CD8-positive, alpha-beta memory T cell (primary cell): ENCODE measurements around the gene SCLY. TPM values are rescaled to one million over a fixed set of nuclear protein-coding genes. Genes with fewer than 3 reads are reported as not detected.

Source experiments
- CTCF ChIA-PET: fragments of 350-600 bp; sonication (Branson Sonifier 250); formaldehyde crosslinking; loops from one replicate; lab custom pipeline; 2021; ENCODE audit warnings: antibody characterized with exemption; lab: Charles Lee
- POLR2A ChIA-PET: fragments of 350-600 bp; sonication (Branson Sonifier 250); formaldehyde crosslinking; loops from one replicate; lab custom pipeline; 2021; ENCODE audit warnings: antibody characterized with exemption; lab: Charles Lee
- DNase-seq, 5 donors: peaks; one replicate each; pipeline versions ENCODE4 v3.0.0 to v3.0.0-alpha.2; 2020 to 2022; ENCODE audit warnings: mixed read lengths in 1 of 5
- H3K27ac ChIP-seq: one replicate; pipeline ENCODE4 v1.7.0; 2013; ENCODE audit warnings: low read depth, mild to moderate bottlenecking, low read length, moderate library complexity
- H3K27me3 ChIP-seq: 2 replicates; pipeline ENCODE4 v1.7.0; 2013; ENCODE audit warnings: low read length, mild to moderate bottlenecking; ENCODE audit not compliant: insufficient read depth, poor library complexity, severe bottlenecking
- H3K36me3 ChIP-seq: 2 replicates; pipeline ENCODE4 v1.7.0; 2013; ENCODE audit warnings: mild to moderate bottlenecking, low read length, moderate library complexity; ENCODE audit not compliant: insufficient read depth
- H3K4me1 ChIP-seq: 2 replicates; pipeline ENCODE4 v1.7.0; 2013; ENCODE audit warnings: mild to moderate bottlenecking, low read length, moderate library complexity; ENCODE audit not compliant: insufficient read depth
- H3K4me3 ChIP-seq: 2 replicates; pipeline ENCODE4 v1.7.0; 2013; ENCODE audit warnings: mild to moderate bottlenecking, low read length
- H3K9me3 ChIP-seq: 2 replicates; pipeline ENCODE4 v1.7.0; 2013; ENCODE audit warnings: mild to moderate bottlenecking, low read length
- H3K27ac Mint-ChIP-seq, 8 donors: one replicate each; pipeline ENCODE4 v1.8.0; 2020 to 2021; ENCODE audit warnings: mixed read lengths in 8 of 8, mild to moderate bottlenecking in 6 of 8, inconsistent platforms in 3 of 8, moderate library complexity in 3 of 8
- H3K27me3 Mint-ChIP-seq, 2 donors: one replicate each; pipeline ENCODE4 v1.8.0; 2020 to 2021; ENCODE audit warnings: mixed read lengths in 2 of 2, mild to moderate bottlenecking in 1 of 2, moderate library complexity in 1 of 2
- H3K36me3 Mint-ChIP-seq, 3 donors: one replicate each; pipeline ENCODE4 v1.8.0; 2020 to 2021; ENCODE audit warnings: mixed read lengths in 3 of 3, inconsistent platforms in 1 of 3, mild to moderate bottlenecking in 1 of 3
- H3K4me1 Mint-ChIP-seq, 3 donors: one replicate each; pipeline ENCODE4 v1.8.0; 2020 to 2021; ENCODE audit warnings: mixed read lengths in 3 of 3, inconsistent platforms in 1 of 3, mild to moderate bottlenecking in 1 of 3
- H3K4me3 Mint-ChIP-seq, 7 donors: one replicate each; pipeline ENCODE4 v1.8.0; 2020 to 2021; ENCODE audit warnings: mixed read lengths in 7 of 7, mild to moderate bottlenecking in 6 of 7, moderate library complexity in 4 of 7, inconsistent platforms in 2 of 7
- H3K9me3 Mint-ChIP-seq, 5 donors: one replicate each; pipeline ENCODE4 v1.8.0; 2020 to 2022; ENCODE audit warnings: mixed read lengths in 5 of 5, mild to moderate bottlenecking in 3 of 5, moderate library complexity in 2 of 5, inconsistent platforms in 1 of 5
- polyA plus RNA-seq: library from polyadenylated mRNA; unstranded; fragments of 300-500 nt; fragmentation: Illumina TruSeq; gene quantifications from one replicate; pipeline ENCODE4 v1.2.3, GENCODE V29; 2021
- total RNA-seq, 2 experiments: library from RNA; stranded (reverse); gene quantifications; one replicate each; pipeline ENCODE4 v1.2.3, GENCODE V29; 2021

The SCLY gene
- 10 to 100 TPM; 64.8 to 70.5 TPM for total RNA-seq
- polyA plus RNA-seq: 16.1 TPM

GRCh38 chr2:238060542-238061314, at the start of gene SCLY:
TSS of gene SCLY (plus strand) at chr2:238061001. CDS start at chr2:238061055, 54 bp downstream.
- Mint-ChIP-seq H3K4me1 (peaks cover 28 to 63% (median 45%) of the 10 kb centered on the region in 3 donors), H3K27ac (peak within 1 kb of the TSS; percentile 70 to 98 (median 92)), H3K27me3 (peaks cover 10 to 16% of the 10 kb centered on the region in 2 donors), H3K36me3 (peaks cover 0 to 20% (median 5%) of the 10 kb centered on the region in 3 donors), H3K4me3 (peak within 1 kb of the TSS; percentile 80 to 97 (median 92)), H3K9me3 (peaks cover 0 to 2% (median 0%) of the 10 kb centered on the region in 5 donors)
- H3K9me3 ChIP-seq: no peaks in the 10 kb centered on the region
- POLR2A ChIA-PET: interaction anchor here (0.7 kb wide), 1 partner anchor 8 kb away, joined by 4 read pairs; no protein-coding TSS in a partner anchor
- peak within 1 kb of the TSS; percentile 86 for H3K27ac ChIP-seq
- peak within 1 kb of the TSS; percentile 92 for H3K4me3 ChIP-seq
- CTCF ChIA-PET: no interaction called here
- DNase-seq: peak; percentile 94 to 98 (median 97)
- no peaks in the 10 kb centered on the region for H3K27me3 ChIP-seq
- peaks cover 21% of the 10 kb centered on the region for H3K4me1 ChIP-seq
- H3K36me3 ChIP-seq: peaks cover 3% of the 10 kb centered on the region

GRCh38 chr2:238013806-238014205, 47.0 kb upstream of the SCLY start:
- H3K9me3 Mint-ChIP-seq: no peaks in the 10 kb centered on the region
- no peak overlapping the region for H3K27ac ChIP-seq
- CTCF ChIA-PET: interaction anchor here (0.6 kb wide), 1 partner anchor 192 kb away, joined by 3 read pairs; no protein-coding TSS in a partner anchor
- H3K4me1 ChIP-seq: peaks cover 7% of the 10 kb centered on the region
- peak overlapping the region in 1 of 8 donors; percentile 60 for H3K27ac Mint-ChIP-seq
- DNase-seq: no peak
- no peak overlapping the region for H3K4me3 ChIP-seq
- H3K36me3 ChIP-seq: peaks cover 4% of the 10 kb centered on the region
- H3K4me3 Mint-ChIP-seq: no peak overlapping the region
- H3K36me3 Mint-ChIP-seq: peaks cover 13 to 46% (median 23%) of the 10 kb centered on the region in 3 donors
- peaks cover 0 to 2% of the 10 kb centered on the region in 2 donors for H3K27me3 Mint-ChIP-seq
- no peaks in the 10 kb centered on the region for H3K27me3 ChIP-seq
- H3K9me3 ChIP-seq: no peaks in the 10 kb centered on the region
- POLR2A ChIA-PET: no interaction called here
- peaks cover 15 to 20% (median 18%) of the 10 kb centered on the region in 3 donors for H3K4me1 Mint-ChIP-seq

- Mint-ChIP-seq H3K27ac (no peak overlapping the region), H3K4me3 (no peak overlapping the region), H3K27me3 (peaks cover 0 to 2% of the 10 kb centered on the region in 2 donors), H3K4me1 (peaks cover 2 to 11% (median 4%) of the 10 kb centered on the region in 3 donors), H3K9me3 (no peaks in the 10 kb centered on the region), H3K36me3 (peaks cover 10 to 51% (median 29%) of the 10 kb centered on the region in 3 donors)
- Histone ChIP-seq H3K27ac (no peak overlapping the region), H3K4me1 (no peaks in the 10 kb centered on the region), H3K9me3 (no peaks in the 10 kb centered on the region), H3K36me3 (peaks cover 4% of the 10 kb centered on the region), H3K4me3 (no peak overlapping the region), H3K27me3 (no peaks in the 10 kb centered on the region)
- CTCF ChIA-PET: interaction anchor here (0.7 kb wide), 1 partner anchor 190 kb away, joined by 3 read pairs; no protein-coding TSS in a partner anchor
- no peak for DNase-seq
- POLR2A ChIA-PET: no interaction called here
Measured at GRCh38 chr2:238015705-238016104, 45.1 kb upstream of the SCLY start.

- CTCF ChIA-PET: no interaction called here
- Mint-ChIP-seq H3K4me3 (no peak overlapping the region), H3K9me3 (no peaks in the 10 kb centered on the region), H3K27ac (no peak overlapping the region), H3K36me3 (peaks cover 5 to 54% (median 27%) of the 10 kb centered on the region in 3 donors), H3K4me1 (peaks cover 0 to 6% (median 0%) of the 10 kb centered on the region in 3 donors), H3K27me3 (no peaks in the 10 kb centered on the region)
- POLR2A ChIA-PET: no interaction called here
- H3K4me1 ChIP-seq: no peaks in the 10 kb centered on the region
- H3K27ac ChIP-seq: no peak overlapping the region
- H3K9me3 ChIP-seq: no peaks in the 10 kb centered on the region
- no peak for DNase-seq
- H3K36me3 ChIP-seq: peaks cover 8% of the 10 kb centered on the region
- H3K27me3 ChIP-seq: no peaks in the 10 kb centered on the region
- H3K4me3 ChIP-seq: no peak overlapping the region
Measured at GRCh38 chr2:238016526-238016925, 44.3 kb upstream of the SCLY start.

GRCh38 chr2:238019962-238020361, 40.8 kb upstream of the SCLY start:
- peak overlapping the region in 1 of 8 donors; percentile 58 for H3K27ac Mint-ChIP-seq
- Histone ChIP-seq H3K27ac (no peak overlapping the region), H3K27me3 (no peaks in the 10 kb centered on the region), H3K4me3 (no peak overlapping the region), H3K9me3 (no peaks in the 10 kb centered on the region), H3K36me3 (peaks cover 8% of the 10 kb centered on the region), H3K4me1 (no peaks in the 10 kb centered on the region)
- H3K9me3 Mint-ChIP-seq: no peaks in the 10 kb centered on the region
- peaks cover 0 to 12% (median 0%) of the 10 kb centered on the region in 3 donors for H3K4me1 Mint-ChIP-seq
- ChIA-PET POLR2A (no interaction called here), CTCF (interaction anchor here (1.8 kb wide), 1 partner anchor 9 kb away, joined by 6 read pairs; no protein-coding TSS in a partner anchor)
- no peak overlapping the region for H3K4me3 Mint-ChIP-seq
- peaks cover 0 to 51% (median 27%) of the 10 kb centered on the region in 3 donors for H3K36me3 Mint-ChIP-seq
- no peak for DNase-seq
- no peaks in the 10 kb centered on the region for H3K27me3 Mint-ChIP-seq

GRCh38 chr2:238020816-238021215, 40.0 kb upstream of the SCLY start:
- Histone ChIP-seq H3K27me3 (no peaks in the 10 kb centered on the region), H3K4me1 (no peaks in the 10 kb centered on the region), H3K27ac (no peak overlapping the region), H3K4me3 (no peak overlapping the region), H3K36me3 (peaks cover 7% of the 10 kb centered on the region), H3K9me3 (no peaks in the 10 kb centered on the region)
- no peak for DNase-seq
- H3K27me3 Mint-ChIP-seq: no peaks in the 10 kb centered on the region
- H3K4me1 Mint-ChIP-seq: peaks cover 0 to 13% (median 3%) of the 10 kb centered on the region in 3 donors
- H3K27ac Mint-ChIP-seq: no peak overlapping the region
- POLR2A ChIA-PET: no interaction called here
- no peaks in the 10 kb centered on the region for H3K9me3 Mint-ChIP-seq
- CTCF ChIA-PET: no interaction called here
- no peak overlapping the region for H3K4me3 Mint-ChIP-seq
- H3K36me3 Mint-ChIP-seq: peaks cover 0 to 58% (median 29%) of the 10 kb centered on the region in 3 donors

- peaks cover 0 to 13% (median 3%) of the 10 kb centered on the region in 3 donors for H3K4me1 Mint-ChIP-seq
- ChIA-PET POLR2A (no interaction called here), CTCF (no interaction called here)
- no peak overlapping the region for H3K27ac ChIP-seq
- H3K36me3 ChIP-seq: peaks cover 4% of the 10 kb centered on the region
- no peaks in the 10 kb centered on the region for H3K9me3 Mint-ChIP-seq
- no peak overlapping the region for H3K4me3 Mint-ChIP-seq
- no peaks in the 10 kb centered on the region for H3K9me3 ChIP-seq
- no peaks in the 10 kb centered on the region for H3K27me3 ChIP-seq
- H3K4me1 ChIP-seq: no peaks in the 10 kb centered on the region
- DNase-seq: no peak
- H3K27ac Mint-ChIP-seq: peak overlapping the region in 1 of 8 donors; percentile 3
- no peak overlapping the region for H3K4me3 ChIP-seq
- H3K36me3 Mint-ChIP-seq: peaks cover 0 to 62% (median 29%) of the 10 kb centered on the region in 3 donors
- no peaks in the 10 kb centered on the region for H3K27me3 Mint-ChIP-seq
Measured at GRCh38 chr2:238021327-238021726, 39.5 kb upstream of the SCLY start.

GRCh38 chr2:238022594-238023157, 38.1 kb upstream of the SCLY start:
- Mint-ChIP-seq H3K4me1 (peaks cover 0 to 13% (median 3%) of the 10 kb centered on the region in 3 donors), H3K4me3 (no peak overlapping the region), H3K36me3 (peaks cover 0 to 65% (median 27%) of the 10 kb centered on the region in 3 donors), H3K27ac (peak overlapping the region in 3 of 8 donors; percentile 3 to 42 (median 14)), H3K9me3 (no peaks in the 10 kb centered on the region), H3K27me3 (no peaks in the 10 kb centered on the region)
- POLR2A ChIA-PET: no interaction called here
- CTCF ChIA-PET: no interaction called here
- Histone ChIP-seq H3K27ac (no peak overlapping the region), H3K4me3 (no peak overlapping the region), H3K27me3 (no peaks in the 10 kb centered on the region), H3K36me3 (peaks cover 4% of the 10 kb centered on the region), H3K9me3 (no peaks in the 10 kb centered on the region), H3K4me1 (no peaks in the 10 kb centered on the region)
- no peak for DNase-seq
